ENCODE measurements around the gene SRSF6.
"Not testable (repeated sequence)": the region's sequence is repeated elsewhere in the genome, so short reads cannot be mapped to it uniquely, and the experiment has no call there.

SRSF6 gene

GRCh38 chr20:43450841-43451799 is 6.6 kb upstream of the SRSF6 start:
- TF ChIP-seq, protein P1, sequence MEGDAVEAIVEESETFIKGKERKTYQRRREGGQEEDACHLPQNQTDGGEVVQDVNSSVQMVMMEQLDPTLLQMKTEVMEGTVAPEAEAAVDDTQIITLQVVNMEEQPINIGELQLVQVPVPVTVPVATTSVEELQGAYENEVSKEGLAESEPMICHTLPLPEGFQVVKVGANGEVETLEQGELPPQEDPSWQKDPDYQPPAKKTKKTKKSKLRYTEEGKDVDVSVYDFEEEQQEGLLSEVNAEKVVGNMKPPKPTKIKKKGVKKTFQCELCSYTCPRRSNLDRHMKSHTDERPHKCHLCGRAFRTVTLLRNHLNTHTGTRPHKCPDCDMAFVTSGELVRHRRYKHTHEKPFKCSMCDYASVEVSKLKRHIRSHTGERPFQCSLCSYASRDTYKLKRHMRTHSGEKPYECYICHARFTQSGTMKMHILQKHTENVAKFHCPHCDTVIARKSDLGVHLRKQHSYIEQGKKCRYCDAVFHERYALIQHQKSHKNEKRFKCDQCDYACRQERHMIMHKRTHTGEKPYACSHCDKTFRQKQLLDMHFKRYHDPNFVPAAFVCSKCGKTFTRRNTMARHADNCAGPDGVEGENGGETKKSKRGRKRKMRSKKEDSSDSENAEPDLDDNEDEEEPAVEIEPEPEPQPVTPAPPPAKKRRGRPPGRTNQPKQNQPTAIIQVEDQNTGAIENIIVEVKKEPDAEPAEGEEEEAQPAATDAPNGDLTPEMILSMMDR (IDR thresholded peaks at IDR 0.05; ENCODE audit: low read depth, low read length, missing control alignments), result no peak
- no peak overlapping the region for H3K4me3 ChIP-seq (ENCODE audit: low read depth, low read length)
- DNase-seq (ENCODE audit: low read depth), result no peak

- DNase-seq (ENCODE audit: low read depth), result no peak
- H3K4me3 ChIP-seq (ENCODE audit: low read depth, low read length), result no peak overlapping the region
- TF ChIP-seq, protein P1 (IDR thresholded peaks at IDR 0.05; ENCODE audit: low read depth, low read length, missing control alignments), result no peak
Observed at GRCh38 chr20:43452404-43453126, 5.1 kb upstream of the SRSF6 start.

GRCh38 chr20:43456252-43456651 is 1.4 kb upstream of the SRSF6 start:
- not testable (repeated sequence) for H3K4me3 ChIP-seq (ENCODE audit: low read depth, low read length); DNase-seq (ENCODE audit: low read depth)

DNA sequence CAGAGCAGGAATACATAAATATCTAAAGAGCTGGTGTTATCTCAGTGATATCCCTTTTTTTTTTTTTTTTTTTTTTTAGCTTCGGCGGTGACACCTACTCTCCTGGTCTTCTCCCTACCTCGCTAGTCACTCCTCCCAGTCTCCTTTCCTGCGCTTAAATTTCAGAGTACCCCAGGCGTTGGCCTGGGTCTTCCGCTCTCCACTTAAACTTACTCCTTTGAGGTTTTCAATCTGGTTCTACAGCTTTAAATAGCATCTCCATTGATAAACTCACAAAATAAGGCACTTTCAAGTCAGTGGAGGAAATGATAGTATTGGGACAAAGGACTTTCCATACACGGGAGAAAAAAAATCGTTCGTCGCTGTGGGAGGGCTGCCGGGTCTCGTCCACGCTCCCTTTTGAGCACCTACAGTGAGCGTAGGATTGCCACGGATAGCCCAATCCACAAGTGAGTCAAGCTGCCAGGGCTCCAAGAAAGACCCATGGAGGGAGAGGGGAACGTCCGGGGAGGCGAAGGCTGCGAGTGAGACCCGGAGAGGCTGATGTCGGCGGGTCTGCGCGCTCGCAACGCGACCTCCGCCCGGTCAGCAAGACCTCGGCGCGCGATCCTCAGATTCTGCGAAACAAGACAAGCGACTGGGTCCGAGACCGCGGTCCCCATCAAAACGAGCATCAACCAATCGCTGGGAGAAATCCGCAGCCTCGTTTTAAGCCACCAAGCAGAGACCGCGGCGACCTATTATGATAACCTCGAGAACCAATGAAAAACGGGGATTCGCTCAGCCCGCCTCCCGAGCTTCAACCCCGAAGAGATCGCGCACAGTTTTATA is 672 bp upstream of the SRSF6 start:
- peak overlapping the region; percentile 83 for H3K4me3 ChIP-seq (ENCODE audit: low read depth, low read length)
- DNase-seq (ENCODE audit: low read depth), result peak; percentile 87
- TF ChIP-seq, protein P1 (IDR thresholded peaks at IDR 0.05; ENCODE audit: low read depth, low read length, missing control alignments), result no peak

GRCh38 chr20:43458422-43458924 is 777 bp downstream of the SRSF6 start:
- no peak for DNase-seq (ENCODE audit: low read depth)
- H3K4me3 ChIP-seq (ENCODE audit: low read depth, low read length), result peak overlapping the region; percentile 83
- TF ChIP-seq, protein P1 (IDR thresholded peaks at IDR 0.05; ENCODE audit: low read depth, low read length, missing control alignments), result no peak

DNA sequence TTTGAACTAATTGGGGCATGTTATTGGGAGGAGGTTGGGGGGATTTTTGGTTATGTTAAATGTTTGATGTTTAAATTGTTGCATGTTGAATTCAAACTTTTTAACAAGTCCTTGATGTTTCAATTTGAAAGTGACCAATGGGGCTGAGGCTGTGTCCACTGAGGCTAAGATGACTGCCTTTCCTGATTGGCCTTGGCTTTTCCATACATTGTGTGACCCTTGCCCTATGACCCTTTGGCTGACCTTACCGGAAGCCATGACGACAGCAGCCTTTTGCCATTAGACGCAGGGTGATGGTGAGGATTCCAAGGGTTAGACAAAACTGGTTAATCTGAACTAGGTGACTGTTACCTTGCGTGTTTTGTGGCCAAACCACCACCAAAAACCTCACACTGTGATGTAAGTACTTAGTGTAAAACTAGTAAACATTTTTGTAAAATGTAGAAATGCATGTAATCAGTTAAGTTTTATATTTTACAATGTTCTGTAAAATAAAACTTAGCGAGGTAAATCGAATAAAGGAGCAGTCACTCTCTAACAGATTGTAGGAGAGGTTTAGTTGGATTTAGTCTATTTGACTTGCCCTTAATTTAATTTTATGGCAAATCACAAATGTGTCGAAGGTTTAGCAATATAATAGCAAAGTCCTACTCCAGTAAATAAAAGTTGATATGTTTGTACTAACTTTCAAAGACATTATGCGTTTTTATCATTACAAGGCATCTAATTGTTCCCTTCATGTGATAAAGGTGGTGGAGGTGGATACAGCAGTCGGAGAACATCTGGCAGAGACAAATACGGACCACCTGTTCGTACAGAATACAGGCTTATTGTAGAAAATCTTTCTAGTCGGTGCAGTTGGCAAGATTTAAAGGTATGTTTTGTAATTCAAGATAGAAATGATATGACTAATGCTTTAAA is 1.6 kb downstream of the SRSF6 start:
- H3K4me3 ChIP-seq (ENCODE audit: low read depth, low read length), result peak overlapping the region; percentile 83
- DNase-seq (ENCODE audit: low read depth), result no peak
- TF ChIP-seq, protein P1 (IDR thresholded peaks at IDR 0.05; ENCODE audit: low read depth, low read length, missing control alignments), result no peak

All from GM12864 (cell line).